ENCODE results near the gene SHFL. TPM values are rescaled to one million over a fixed set of nuclear protein-coding genes. Genes with fewer than 3 reads are reported as not detected.
A peak's percentile ranks its signal among the peaks of the same experiment; 100 is the strongest.

The SHFL gene
- 22.1 and 24.1 TPM in 2 replicates for total RNA-seq

DNA sequence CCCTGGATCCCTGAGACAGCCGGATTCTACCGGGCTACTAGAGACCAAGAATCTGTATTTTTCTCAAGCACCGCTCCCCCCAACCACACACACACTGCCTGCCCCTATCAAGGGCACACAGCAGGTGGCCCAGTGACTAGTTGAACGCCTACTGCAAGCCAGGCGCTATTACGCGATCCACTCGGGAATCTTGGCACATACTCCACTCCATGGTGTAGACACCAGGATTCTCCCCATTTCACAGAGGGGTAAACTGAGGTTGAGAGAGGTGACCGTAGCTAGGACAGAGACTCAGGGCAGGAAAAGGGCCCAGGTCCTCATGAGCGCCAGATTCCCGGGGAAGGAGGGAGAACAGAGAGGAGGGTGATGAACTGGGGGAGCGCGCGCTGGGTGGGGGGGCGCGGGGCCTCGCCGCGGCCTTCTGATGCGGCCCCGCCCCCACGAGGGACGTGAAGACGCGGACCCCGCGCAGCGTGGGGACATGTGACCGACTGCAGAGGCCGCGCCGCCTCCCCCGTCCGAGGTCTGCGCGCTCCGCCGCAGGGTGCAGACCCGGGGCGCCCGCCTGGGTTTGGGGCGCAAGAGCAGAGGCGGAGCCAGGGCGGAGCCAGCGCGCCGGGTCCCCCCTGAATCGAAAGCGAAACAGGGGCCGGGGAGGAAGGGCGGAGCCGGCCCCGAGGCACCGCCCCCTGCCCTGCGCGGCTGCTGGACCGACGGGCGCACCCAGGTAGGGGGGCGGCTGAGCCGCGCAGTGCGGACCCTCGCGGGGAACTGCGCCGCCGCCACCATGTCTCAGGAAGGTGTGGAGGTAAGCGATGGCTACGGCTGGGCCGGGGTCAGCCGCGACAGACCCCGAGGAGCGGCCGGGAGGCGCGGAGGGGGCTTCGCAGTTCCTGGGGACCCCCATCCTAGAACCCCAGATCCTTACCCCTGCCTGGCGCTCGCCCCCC lies at the start of gene SHFL:
Gene SHFL, plus strand, starts transcription at position 677 of the 950 bp plus-strand sequence. Its CDS starts 111 bp downstream, at position 788.
- no peak for DNase-seq (ENCODE audit: low read depth)

DNA sequence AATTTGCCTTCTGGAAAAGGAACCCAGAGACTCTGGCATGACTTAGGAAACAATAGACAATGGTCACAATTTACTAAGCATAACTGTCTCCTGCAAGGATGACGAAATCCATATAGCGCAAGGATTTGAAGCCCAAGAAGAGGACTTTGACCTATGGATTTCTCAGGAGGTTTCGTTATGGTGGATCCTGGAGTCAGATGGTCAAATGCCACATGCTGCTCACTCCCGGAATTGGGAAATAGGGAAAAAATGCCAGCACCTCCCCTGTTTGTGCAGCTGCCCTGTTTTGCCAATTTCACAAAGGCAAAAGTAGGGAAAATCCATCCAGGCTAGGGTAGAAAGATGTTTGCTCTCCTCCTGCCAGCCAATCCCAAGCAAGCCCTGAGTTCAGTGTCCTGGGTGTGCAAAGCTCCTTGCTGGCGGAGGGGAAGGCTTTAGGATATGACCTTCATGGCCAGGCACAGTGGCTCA lies 49.5 kb upstream of the SHFL start:
- peak; percentile 33 for DNase-seq (ENCODE audit: low read depth)

DNA sequence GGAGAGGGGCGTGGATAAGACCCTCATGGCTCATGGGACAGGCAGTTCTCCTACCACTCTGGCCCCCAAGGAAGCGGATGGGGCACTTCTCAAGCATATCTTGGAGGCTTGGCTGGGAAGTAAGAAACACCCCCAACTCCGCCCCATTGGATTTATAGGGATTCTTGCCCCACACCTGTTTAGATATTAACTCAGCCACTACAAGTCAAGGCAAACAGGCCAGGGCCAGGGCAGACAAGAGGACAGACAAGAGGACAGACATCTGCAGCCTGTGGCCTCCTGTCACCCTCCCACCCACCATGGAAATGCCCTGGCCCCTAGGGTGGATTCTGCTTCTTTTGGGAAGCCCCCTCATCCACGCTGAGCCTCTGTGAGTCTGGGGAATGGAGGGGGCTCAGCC lies 48.8 kb upstream of the SHFL start:
- no peak for DNase-seq (ENCODE audit: low read depth)

DNA sequence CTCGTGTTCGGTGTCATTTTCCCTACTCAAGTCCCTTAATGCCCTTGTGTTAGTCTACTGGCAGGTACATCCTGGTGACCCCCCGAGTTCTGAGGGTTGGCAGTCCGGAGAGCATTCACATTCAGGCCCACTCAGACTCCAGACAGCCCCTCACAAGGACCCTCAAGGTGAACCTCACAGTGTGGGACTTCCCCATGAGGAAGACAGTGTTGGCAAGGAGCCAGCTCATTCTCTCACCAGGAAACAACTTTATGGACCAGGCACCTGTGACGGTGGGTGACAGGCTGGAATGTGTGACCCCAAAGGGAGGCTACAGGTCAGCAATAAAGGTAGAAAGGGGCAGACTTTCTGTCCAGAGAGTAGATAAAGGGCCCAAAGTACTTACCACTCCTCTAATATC lies 48.3 kb upstream of the SHFL start:
- no peak for DNase-seq (ENCODE audit: low read depth)

DNA sequence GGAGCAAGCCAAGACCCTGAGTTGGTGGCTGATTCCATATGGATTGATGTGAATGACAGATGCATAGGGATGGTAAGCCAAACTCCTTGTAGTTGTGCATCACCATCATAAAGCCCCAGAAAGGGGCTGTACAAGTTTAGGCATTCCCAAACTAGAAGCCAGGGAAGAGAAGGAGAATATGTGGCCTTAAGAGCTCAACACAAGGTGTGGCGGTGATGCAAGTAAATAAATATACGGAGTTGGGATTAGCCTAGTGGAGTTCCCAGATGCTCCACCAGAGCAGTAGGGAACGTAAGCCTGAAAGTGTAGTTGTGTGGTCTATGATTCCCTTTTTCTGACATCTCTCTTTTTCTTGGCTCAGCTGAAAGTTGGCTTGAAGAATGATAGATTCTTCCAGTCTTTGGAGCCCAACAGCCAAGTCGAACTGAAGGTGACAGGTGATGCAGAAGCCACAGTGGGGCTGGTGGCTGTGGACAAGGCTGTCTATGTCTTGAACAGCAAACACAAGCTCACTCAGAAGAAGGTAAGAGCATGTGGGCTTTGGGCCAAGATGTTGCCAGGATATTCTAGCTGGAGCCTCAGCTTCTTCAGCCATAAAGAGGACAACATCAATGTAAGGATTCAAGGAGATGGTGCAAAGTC lies 42.7 kb upstream of the SHFL start:
- no peak for DNase-seq (ENCODE audit: low read depth)

DNA sequence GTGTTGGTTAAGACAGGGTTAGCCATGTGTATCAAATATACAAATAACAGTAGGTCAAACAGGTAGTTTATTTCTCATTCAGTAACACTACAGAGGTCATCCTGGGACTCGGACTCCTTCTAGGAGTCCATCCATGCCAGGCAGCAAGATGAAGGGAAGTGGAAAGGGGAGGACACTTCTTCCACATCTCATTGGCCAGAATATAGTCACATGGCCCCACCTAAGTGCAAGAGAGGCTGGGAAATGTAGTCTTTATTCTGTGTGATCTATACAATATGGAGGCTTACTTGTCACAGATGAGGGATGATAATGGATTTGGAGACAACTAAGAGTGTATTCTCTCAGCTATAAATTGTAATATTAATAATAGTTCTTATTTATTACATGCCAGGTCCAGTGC lies 41.7 kb upstream of the SHFL start:
- DNase-seq (ENCODE audit: low read depth): no peak

DNA sequence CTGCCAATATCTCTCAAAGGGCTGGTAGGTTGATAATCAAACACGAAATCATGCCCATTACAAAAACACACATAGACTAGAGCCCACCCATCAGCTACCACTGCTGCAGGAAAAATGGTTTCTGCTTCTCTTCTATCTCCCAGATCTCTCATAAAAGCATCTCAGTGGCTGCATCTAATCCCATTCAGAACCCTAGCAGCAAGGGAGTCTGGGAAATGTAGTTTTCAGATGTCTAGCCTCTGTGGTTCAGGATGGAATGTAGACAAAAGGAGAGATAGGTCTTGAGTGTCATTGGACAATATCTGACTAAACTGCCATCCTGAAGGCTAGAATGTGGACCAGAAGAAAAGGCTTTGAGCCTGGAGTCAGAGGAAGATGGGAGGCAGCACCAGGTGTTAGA lies 40.7 kb upstream of the SHFL start:
- no peak for DNase-seq (ENCODE audit: low read depth)

DNA sequence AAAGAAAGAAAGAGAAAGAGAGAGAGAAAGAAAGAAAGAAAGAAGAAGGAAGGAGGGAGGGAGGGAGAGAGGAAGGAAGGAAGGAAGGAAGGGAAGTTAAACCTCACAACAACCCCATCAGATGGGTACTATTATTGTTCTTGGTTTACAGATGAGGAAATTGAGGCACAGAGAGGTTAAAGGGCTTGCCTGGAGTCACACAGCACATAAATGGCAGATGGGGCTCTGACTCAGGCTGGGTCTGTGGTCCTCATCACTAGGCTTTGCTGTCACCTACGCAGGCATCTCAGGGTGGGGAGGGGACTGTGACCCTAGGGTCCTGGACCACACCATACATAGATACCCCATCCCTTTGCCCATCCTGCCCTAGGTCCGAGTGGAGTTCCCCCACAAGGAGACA lies 36.5 kb upstream of the SHFL start:
- DNase-seq (ENCODE audit: low read depth): no peak

DNA sequence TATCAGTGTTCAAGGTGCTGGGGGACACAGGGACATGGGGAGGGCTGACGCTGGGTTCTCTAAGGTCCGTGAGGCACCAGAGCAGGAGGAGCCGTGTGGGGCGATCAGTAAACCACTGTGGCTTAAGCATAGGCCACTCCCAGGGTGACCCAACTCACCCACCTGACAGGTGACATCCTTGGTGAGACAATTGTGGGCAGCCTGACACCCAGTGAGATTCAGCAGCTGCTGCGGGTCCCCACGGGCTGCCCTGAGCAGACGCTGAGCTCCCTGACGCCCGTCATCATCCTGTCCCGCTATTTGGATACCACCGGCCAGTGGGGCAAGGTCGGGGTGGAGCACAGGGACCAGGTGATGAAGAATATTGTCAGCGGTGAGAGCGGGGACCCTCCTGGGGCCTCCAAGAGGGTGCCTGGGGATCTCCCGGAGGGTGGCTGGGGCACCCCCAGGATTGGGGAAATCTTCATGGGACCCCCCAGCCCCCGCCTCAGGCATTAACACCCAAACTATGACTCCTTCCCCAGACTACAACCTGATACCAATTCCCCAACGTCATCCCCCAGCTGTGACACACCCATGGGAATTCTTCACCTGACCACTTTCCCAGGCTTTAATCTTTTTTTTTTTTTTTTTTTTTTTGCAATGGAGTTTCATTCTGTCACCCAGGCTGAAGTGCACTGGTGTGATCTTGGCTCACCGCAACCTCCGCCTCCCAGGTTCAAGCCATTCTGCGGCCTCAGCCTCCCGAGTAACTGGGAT lies 33.3 kb upstream of the SHFL start:
- DNase-seq (ENCODE audit: low read depth): no peak

DNA sequence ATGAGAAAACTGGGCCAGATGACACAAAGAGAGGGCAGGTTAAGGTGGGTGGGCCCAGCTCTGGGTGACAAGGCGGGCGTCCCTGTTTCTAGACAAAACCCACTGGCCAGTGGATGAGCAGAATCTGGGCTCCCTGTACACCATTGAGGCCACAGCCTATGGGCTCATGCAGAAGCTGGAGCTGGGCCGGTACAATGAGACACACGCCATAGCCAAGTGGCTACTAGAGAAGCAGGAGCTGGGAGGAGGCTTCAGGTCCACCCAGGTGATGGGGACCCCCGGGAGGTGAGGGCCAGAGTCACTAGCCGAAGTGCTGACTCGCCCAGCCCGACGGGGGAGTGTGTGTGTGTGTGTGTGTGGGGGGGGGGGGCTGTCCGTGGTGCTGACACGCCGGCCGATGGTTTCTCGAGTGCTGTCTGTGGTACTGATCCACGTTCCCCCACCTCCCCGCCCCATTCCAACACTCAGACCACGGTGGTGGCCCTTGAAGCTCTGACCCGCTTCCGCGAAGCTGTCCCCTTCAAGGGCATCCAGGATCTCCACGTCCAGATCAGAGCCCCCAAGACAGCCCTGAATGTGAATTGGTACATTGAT lies 24.3 kb upstream of the SHFL start:
- DNase-seq (ENCODE audit: low read depth): no peak

DNA sequence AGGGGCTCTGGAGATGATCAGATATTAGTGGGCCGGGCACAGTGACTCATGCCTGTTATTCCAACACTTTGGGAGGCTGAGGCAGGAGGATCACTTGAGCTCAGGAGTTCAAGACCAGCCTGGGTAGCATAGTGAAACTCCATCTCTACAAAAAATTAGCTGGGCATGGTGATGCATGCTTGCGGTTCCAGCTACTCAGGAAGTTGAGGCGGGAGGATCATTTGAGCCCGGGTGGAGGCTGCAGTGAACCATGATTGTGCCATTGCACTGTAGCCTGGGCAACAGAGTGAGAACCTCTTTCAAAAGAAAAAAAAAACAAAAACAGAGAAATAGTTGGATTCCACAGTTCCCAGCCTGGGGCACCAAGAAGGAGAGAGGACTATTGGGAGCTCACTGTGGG lies 17.9 kb upstream of the SHFL start:
- peak; percentile 4 for DNase-seq (ENCODE audit: low read depth)

DNA sequence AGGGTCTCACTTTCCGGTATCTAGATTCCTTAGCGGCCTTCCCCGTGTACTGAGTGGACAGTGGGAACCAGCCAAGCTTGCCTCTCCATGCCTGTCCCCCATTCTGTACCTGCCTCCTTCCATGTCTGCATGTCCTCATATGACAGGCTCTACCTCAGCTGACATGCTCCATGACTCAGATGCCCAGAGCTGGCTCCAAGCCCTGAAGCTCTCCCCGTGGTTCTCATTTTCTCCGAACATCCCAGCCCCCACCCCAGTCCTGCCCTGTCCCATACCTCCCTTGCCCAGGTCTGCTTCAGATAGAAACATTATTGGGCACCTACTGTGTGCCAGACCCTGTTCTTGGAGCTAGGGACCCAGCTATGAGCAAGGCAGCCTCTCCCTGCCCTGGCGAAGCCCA lies 17.1 kb upstream of the SHFL start:
- peak; percentile 22 for DNase-seq (ENCODE audit: low read depth)

DNA sequence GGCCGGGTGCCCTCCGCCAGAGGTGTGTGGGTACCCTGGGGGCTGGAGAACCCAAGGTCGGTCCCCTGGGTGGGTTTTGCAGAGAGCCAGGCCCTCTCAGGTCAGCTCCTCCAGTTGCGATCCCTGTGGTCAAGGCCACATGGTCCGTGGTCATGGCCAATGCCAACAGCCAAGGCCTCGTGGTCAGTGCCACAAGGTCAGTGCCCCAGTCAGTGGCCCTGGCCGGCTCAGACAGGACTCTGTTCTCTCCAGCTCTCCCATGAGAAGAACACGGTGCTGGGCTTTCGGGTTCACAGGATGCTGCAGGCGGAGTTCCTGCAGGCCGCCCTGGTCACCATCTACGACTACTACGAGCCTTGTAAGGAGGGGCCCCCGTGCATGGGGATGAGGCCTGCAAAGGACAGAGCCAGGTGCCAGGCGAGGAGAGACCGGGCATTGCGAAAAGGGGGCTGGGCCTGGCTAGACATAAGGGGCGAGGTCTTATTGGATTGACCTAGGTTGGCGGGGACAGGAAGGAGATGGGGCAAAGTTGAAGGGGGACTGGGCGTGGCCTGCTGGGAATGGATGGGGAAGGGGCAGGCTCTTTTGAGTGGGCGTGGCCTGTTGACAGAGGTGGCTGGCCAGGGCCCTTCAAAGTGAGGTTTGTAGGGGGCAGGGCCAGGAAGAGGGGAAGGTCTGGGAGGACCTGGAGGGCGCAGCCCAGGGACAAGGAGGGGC lies 15.2 kb upstream of the SHFL start:
- no peak for DNase-seq (ENCODE audit: low read depth)

DNA sequence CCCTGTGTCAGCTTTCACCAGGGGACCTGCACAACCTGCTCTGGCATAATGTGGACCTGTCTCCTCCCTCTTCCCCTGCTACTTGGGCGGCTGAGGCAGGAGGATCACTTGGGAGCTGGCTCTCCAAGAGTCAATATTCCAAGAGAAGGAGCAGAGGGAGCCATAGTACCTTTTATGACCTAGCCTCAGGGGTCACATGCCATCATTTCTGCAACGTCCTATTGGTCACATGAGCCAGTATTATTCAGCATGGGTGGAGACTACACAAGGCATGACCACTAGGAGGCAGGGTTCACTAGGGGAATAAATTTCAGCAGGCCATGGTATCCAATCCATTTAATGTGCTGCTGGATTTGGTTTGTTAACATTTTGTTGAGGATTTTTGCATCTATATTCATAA lies 12.0 kb upstream of the SHFL start:
- DNase-seq (ENCODE audit: low read depth): no peak

DNA sequence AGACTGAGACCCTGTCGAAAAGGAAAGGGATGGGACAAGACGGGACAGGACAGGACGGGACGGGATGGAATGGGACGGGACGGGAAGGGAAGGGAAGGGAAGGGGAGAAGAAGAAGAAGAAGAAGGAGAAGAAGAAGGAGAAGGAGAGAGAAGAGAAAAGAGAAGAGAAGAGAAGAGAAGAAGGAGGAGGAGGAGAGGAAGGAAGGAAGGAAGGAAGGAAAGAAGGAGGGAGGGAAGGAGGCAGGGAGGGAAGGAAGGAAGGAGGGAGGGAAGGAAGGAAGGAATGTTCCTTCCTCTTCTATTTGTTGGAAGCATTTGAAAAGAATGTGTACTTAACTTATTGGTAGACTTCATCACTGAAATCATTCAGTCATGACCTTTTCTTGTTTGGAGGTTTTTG lies 9.6 kb upstream of the SHFL start:
- no peak for DNase-seq (ENCODE audit: low read depth)

DNA sequence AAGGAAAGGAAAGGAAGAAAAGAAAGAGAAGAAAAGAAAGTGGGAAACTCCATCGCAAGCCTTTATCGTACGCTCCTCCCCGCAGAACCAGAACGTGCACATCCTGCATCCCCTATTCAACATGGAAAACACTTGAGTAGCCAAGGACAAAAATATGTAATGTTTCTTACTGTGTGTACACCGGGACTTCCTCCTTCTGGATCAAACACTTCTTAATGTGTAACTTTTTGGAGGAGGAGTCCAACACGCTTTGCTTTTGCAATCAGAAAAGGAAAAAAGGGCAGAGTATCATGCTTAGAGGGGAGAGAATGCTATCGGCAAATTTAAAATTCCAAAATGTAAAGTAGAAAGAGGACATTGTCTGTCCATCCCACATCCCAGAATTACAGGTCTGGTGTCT lies 7.8 kb upstream of the SHFL start:
- DNase-seq (ENCODE audit: low read depth): no peak

DNA sequence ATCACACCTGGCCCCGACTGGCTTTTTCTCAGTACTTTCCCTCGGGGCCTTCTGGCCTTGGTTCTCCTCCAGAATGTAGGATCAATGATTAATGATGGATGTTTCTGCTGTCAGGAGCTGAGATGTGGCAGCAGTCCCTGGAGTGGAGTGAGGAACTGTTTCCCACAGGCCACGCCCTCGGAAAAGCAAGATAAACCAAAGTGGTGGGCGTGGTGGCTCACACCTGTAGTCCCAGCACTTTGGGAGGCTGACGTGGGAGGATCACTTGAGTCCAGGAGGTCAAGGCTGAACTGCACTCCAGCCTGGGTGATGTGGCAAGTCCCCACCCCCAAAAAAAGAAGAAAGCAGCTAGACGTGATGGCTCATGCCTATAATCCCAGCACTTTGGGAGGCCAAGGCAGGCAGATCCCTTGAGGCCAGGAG lies 7.1 kb upstream of the SHFL start:
- no peak for DNase-seq (ENCODE audit: low read depth)

DNA sequence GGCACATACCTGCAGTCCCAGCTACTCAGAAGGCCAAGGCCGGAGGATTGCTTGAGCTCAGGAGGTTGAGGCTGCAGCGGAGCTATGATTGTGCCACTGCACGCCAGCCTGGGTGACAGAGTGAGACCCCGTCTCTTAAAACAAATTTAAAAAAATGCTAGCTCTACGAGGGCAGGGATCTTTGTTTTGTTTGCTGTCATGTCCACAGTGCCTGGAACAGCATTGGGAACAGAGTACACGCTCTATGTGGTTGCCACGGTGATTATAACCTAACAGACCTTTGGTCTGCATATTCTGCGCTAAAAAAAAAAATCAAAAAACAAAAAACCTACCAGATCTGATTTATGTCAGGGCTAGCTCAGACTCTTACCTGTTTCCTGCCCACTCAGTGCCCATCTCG lies 2.2 kb upstream of the SHFL start:
- DNase-seq (ENCODE audit: low read depth): no peak

DNA sequence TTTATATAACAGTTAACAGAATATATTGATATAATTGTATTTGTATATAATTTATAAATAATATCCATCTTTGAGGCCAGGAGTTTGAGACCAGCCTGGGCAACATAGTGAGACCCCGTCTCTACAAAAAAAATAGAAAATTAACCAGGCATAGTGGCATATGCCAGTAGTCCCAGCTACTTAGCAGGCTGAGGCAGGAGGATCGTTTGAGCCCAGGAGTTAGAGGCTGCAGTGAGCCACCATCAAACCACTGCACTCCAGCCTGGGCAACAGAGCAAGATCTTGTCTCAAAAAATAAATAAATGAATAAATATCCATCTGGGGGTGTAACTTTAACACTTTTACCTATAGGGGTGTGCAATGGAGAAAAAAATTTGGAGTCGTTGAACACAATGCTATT lies 1.3 kb upstream of the SHFL start:
- no peak for DNase-seq (ENCODE audit: low read depth)

DNA sequence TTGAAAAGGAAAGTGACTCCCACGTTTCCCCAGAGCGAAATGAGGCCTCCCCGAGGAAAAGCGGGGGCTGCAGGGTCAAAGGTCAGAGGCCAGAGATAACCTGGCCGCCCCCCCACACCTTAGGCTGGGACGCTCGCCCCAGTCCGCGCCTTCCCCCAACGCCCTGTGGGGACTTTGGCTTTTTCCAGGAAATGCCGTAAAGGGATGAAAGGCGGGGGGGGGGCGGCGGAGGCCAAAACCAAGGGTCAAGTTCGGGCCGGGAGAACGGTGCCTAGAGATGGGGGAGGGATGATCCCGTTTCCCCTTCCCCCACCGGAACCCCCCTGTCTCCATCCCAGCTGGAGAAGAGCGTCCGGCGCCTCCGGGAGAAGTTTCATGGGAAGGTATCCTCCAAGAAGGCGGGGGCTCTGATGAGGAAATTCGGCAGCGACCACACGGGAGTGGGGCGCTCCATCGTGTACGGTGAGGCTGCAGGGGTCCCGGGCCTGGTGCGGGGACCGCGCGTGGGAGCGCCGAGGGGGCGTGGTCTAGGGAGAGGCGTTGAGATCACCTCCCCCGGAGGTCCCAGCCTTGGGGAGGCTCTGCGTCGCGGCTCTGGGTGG lies 575 bp downstream of the SHFL start:
- DNase-seq (ENCODE audit: low read depth): no peak

Measured in renal cortical epithelial cell (primary cell).